HG02610 (cell line): ENCODE data around the gene SHC3.
"Not testable (repeated sequence)": the region's sequence is repeated elsewhere in the genome, so short reads cannot be mapped to it uniquely, and the experiment has no call there.

Experiments
- ATAC-seq: cut with Tn5 transposase; IDR thresholded peaks from one replicate; pipeline ENCODE4 v1.9.1; 2021; ENCODE audit warnings: mild to moderate bottlenecking, moderate library complexity; ENCODE audit not compliant: unreplicated experiment

SHC3 gene

GRCh38 chr9:89177944-89178829, at the start of gene SHC3:
SHC3 (minus strand) TSS chr9:89178818; CDS start chr9:89178460, 358 bp downstream.
- ATAC-seq = no peak

- ATAC-seq = no peak
Measured at GRCh38 chr9:89225991-89226471, 47.4 kb upstream of the SHC3 start.

- no peak for ATAC-seq
Measured at GRCh38 chr9:89225587-89225986, 47.0 kb upstream of the SHC3 start.

- no peak for ATAC-seq
Measured at GRCh38 chr9:89225036-89225435, 46.4 kb upstream of the SHC3 start.

- ATAC-seq = no peak
Measured at GRCh38 chr9:89224633-89225032, 46.0 kb upstream of the SHC3 start.

- no peak for ATAC-seq
Measured at GRCh38 chr9:89223396-89223977, 44.9 kb upstream of the SHC3 start.

- ATAC-seq = no peak
Measured at GRCh38 chr9:89219637-89220036, 41.0 kb upstream of the SHC3 start.

- ATAC-seq = no peak
Measured at GRCh38 chr9:89218040-89218928, 39.7 kb upstream of the SHC3 start.

GRCh38 chr9:89215342-89215741, 36.7 kb upstream of the SHC3 start:
- ATAC-seq = no peak

- no peak for ATAC-seq
Measured at GRCh38 chr9:89213396-89213880, 34.8 kb upstream of the SHC3 start.

GRCh38 chr9:89212171-89212570, 33.6 kb upstream of the SHC3 start:
- no peak for ATAC-seq

- not testable (repeated sequence) for ATAC-seq
Measured at GRCh38 chr9:89209311-89209710, 30.7 kb upstream of the SHC3 start.

GRCh38 chr9:89207026-89207425, 28.4 kb upstream of the SHC3 start:
- no peak for ATAC-seq

GRCh38 chr9:89204801-89205200, 26.2 kb upstream of the SHC3 start:
- no peak for ATAC-seq

- ATAC-seq = no peak
Measured at GRCh38 chr9:89195131-89195797, 16.6 kb upstream of the SHC3 start.

- no peak for ATAC-seq
Measured at GRCh38 chr9:89194421-89195130, 16.0 kb upstream of the SHC3 start.

GRCh38 chr9:89191004-89191403, 12.4 kb upstream of the SHC3 start:
- no peak for ATAC-seq

GRCh38 chr9:89189215-89189614, 10.6 kb upstream of the SHC3 start:
- no peak for ATAC-seq

- no peak for ATAC-seq
Measured at GRCh38 chr9:89187950-89188349, 9.3 kb upstream of the SHC3 start.

GRCh38 chr9:89187541-89187940, 8.9 kb upstream of the SHC3 start:
- ATAC-seq = no peak
